ENCODE results near the gene KRT85. TPM values are rescaled to one million over a fixed set of nuclear protein-coding genes. Genes with fewer than 3 reads are reported as not detected.

KRT85 gene
- total RNA-seq, 1 experiment from 2014 or later = not detected

DNA sequence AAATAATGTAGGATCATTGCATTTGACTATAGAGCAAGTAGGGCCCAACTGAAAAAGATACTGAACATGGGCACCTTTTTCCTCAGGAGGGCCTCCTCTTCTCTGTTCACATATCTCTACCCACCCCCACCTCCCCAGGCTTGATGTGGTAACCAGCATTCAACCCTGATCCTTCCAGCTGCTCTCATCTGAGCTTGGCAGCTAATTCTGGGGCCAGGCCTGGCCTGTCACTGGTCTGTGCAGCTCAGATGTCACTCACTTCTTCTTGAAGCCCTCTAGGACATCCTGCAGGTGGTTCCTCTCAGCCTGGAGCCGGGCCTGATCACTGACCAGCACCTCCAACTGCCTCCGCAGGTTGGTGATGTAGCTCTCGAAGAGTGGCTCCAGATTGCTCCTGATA, 16.1 kb upstream of the KRT85 start:
- no peak for DNase-seq
- Histone ChIP-seq H3K27me3 (0 out of 2 replicates have a peak, but pooled peaks cover 6% of the 10 kb centered on the region), H3K9me3 (replicated peaks) (no peaks in the 10 kb centered on the region), H3K27ac (no peak overlapping the region), H3K4me3 (no peak overlapping the region), H3K36me3 (no peaks in the 10 kb centered on the region), H3K4me1 (no peaks in the 10 kb centered on the region)

GRCh38 chr12:52382854-52383253, 15.6 kb upstream of the KRT85 start:
- H3K4me1 ChIP-seq = no peaks in the 10 kb centered on the region
- 0 out of 2 replicates have a peak, but pooled peaks cover 6% of the 10 kb centered on the region for H3K27me3 ChIP-seq
- H3K27ac ChIP-seq = no peak overlapping the region
- no peak overlapping the region for H3K4me3 ChIP-seq
- DNase-seq = no peak
- H3K36me3 ChIP-seq = no peaks in the 10 kb centered on the region
- no peaks in the 10 kb centered on the region for H3K9me3 ChIP-seq (replicated peaks)

GRCh38 chr12:52381206-52381605, 13.9 kb upstream of the KRT85 start:
- no peak overlapping the region for H3K27ac ChIP-seq
- no peaks in the 10 kb centered on the region for H3K4me1 ChIP-seq
- H3K36me3 ChIP-seq = no peaks in the 10 kb centered on the region
- H3K9me3 ChIP-seq (replicated peaks) = no peaks in the 10 kb centered on the region
- no peak overlapping the region for H3K4me3 ChIP-seq
- DNase-seq = no peak
- H3K27me3 ChIP-seq = 0 out of 2 replicates have a peak, but pooled peaks cover 4% of the 10 kb centered on the region

- Histone ChIP-seq H3K27ac (no peak overlapping the region), H3K36me3 (no peaks in the 10 kb centered on the region), H3K4me1 (no peaks in the 10 kb centered on the region), H3K4me3 (no peak overlapping the region), H3K9me3 (replicated peaks) (no peaks in the 10 kb centered on the region), H3K27me3 (0 out of 2 replicates have a peak, but pooled peaks cover 2% of the 10 kb centered on the region)
- DNase-seq = no peak
These were observed 13.0 kb upstream of the KRT85 start for GRCh38 chr12:52380271-52380694.

DNA sequence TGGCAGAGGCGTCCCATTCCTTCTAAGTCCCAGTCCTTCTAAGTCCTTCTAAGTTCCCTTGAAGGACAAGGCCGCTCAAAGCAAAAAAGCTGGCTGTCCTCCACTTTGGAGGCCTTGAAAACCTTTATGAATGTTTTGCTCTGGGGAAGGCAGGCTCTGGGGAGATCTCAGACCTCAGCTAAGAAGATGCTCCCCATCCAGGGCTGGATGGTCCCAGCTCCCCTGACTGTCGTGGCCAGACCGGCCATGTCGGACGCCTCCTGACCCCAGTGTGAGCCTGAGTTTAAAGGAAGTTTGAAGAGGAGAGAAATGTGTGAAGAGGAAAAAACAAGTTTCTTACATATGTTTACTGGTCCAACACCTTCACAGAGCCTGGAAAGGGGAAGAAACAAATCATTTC, 12.3 kb upstream of the KRT85 start:
- no peaks in the 10 kb centered on the region for H3K9me3 ChIP-seq (replicated peaks)
- no peaks in the 10 kb centered on the region; the same call in 1 of the 2 replicates for H3K27me3 ChIP-seq
- H3K36me3 ChIP-seq = no peaks in the 10 kb centered on the region
- H3K27ac ChIP-seq = no peak overlapping the region
- H3K4me1 ChIP-seq = no peaks in the 10 kb centered on the region
- H3K4me3 ChIP-seq = no peak overlapping the region
- no peak for DNase-seq

DNA sequence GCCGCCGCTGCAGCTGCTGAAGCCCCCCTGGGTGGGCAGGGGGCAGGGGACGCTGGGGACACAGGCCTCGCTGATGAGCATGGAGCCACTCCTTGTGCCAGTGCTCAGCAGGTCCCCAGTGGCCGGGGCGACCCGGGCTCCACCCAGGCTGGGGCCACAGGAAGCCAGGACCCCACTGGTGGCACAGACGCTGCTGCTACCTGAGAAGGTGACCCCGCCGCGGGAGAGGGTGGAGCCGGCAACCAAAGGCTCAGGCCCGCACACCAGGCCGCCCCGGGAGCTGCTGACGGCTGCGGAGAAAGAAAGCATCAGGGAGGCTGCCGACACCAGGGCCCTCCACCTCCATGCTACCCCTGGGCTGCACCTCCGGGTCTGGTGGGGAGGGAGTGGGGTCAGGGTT, 10.8 kb upstream of the KRT85 start:
- Histone ChIP-seq H3K27ac (no peak overlapping the region), H3K4me3 (no peak overlapping the region), H3K27me3 (no peaks in the 10 kb centered on the region; the same call in 1 of the 2 replicates), H3K36me3 (no peaks in the 10 kb centered on the region), H3K9me3 (replicated peaks) (no peaks in the 10 kb centered on the region), H3K4me1 (no peaks in the 10 kb centered on the region)
- no peak for DNase-seq

DNA sequence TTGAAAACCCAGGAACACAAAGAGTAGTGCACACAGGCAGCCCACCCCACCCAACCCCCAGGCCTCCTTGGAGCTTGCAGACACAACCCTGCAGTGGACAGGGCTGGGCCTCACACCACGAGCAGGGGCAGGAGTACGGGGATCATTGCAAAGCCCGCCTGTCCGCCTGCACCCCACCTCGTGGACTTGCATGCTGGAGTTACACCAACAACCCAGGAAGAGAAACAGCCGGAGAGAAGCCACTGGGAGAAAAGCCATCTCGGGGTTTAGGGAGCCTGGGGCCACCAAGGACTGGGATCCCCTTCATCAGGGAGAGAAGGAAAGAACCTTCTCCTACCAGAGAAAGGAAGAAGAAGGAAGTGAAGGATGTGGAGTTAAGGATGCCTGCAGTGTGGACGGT, 10.0 kb upstream of the KRT85 start:
- Histone ChIP-seq H3K4me1 (no peaks in the 10 kb centered on the region), H3K9me3 (replicated peaks) (no peaks in the 10 kb centered on the region), H3K4me3 (no peak overlapping the region), H3K27me3 (no peaks in the 10 kb centered on the region; the same call in 1 of the 2 replicates), H3K27ac (no peak overlapping the region), H3K36me3 (no peaks in the 10 kb centered on the region)
- no peak for DNase-seq

GRCh38 chr12:52372216-52373154, 5.2 kb upstream of the KRT85 start:
- H3K36me3 ChIP-seq = no peaks in the 10 kb centered on the region
- peak; percentile 76 to 81 for DNase-seq
- H3K4me1 ChIP-seq = no peaks in the 10 kb centered on the region; the same call in 1 of the 2 replicates
- no peak overlapping the region for H3K27ac ChIP-seq
- H3K4me3 ChIP-seq = no peak overlapping the region
- no peaks in the 10 kb centered on the region; the same call in 1 of the 2 replicates for H3K27me3 ChIP-seq
- no peaks in the 10 kb centered on the region for H3K9me3 ChIP-seq (replicated peaks)

DNA sequence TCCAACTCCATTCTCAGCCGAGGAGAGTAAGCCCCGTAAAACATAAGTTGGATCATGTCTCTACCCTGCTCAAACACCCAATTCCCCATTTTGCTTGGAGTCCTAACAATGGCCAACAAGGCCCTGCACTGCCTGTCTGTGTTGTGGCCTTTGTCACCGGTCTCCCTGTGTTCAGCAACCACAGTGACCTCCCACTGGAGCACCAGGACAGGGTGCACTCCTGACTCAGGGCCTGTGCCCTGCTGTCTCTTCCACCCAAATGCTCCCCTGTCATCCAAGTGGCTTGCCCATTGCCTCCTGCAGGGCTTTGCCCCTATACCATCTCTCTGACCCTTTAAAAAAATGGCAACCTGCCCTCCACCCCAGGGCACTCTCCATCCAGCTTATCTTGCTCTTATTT, 4.4 kb upstream of the KRT85 start:
- no peak overlapping the region for H3K4me3 ChIP-seq
- DNase-seq = no peak
- H3K27ac ChIP-seq = no peak overlapping the region
- H3K9me3 ChIP-seq (replicated peaks) = no peaks in the 10 kb centered on the region
- H3K36me3 ChIP-seq = no peaks in the 10 kb centered on the region
- no peaks in the 10 kb centered on the region; the same call in 1 of the 2 replicates for H3K27me3 ChIP-seq
- no peaks in the 10 kb centered on the region; the same call in 1 of the 2 replicates for H3K4me1 ChIP-seq

GRCh38 chr12:52370926-52371608, 3.8 kb upstream of the KRT85 start:
- H3K27ac ChIP-seq = no peak overlapping the region
- no peak for DNase-seq

GRCh38 chr12:52369809-52370208, 2.5 kb upstream of the KRT85 start:
- H3K4me1 ChIP-seq = no peaks in the 10 kb centered on the region; the same call in 1 of the 2 replicates

More at GRCh38 chr12:52370926-52371608, 3.8 kb upstream of the KRT85 start:
- H3K36me3 ChIP-seq = no peaks in the 10 kb centered on the region
- no peak overlapping the region for H3K4me3 ChIP-seq
- no peaks in the 10 kb centered on the region for H3K9me3 ChIP-seq (replicated peaks)
- H3K4me1 ChIP-seq = no peaks in the 10 kb centered on the region; the same call in 1 of the 2 replicates
- no peaks in the 10 kb centered on the region; the same call in 1 of the 2 replicates for H3K27me3 ChIP-seq

DNA sequence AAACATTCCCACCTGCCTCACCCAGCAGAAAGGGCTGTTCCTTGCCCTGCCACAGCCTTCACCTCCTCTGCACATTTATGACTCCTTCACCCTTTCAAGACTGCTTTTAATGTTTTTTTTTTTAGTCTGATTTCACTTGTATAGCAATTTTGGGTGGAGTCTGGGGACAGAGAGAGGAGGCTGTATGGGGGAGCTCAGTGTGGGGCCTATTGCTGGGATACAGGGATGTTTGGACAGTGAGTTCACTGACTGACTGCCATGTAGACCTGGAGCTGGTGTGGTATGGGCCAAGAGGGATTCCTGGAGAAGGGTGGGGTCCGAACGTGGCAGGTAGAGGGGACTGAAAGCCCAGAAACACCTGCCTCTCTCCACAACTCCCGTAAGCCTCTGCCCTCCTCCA, 1.9 kb upstream of the KRT85 start:
- H3K27me3 ChIP-seq = no peaks in the 10 kb centered on the region
- DNase-seq = no peak
- no peak overlapping the region for H3K27ac ChIP-seq
- H3K4me3 ChIP-seq = no peak overlapping the region
- no peaks in the 10 kb centered on the region; the same call in 1 of the 2 replicates for H3K4me1 ChIP-seq
- H3K36me3 ChIP-seq = no peaks in the 10 kb centered on the region
- no peaks in the 10 kb centered on the region for H3K9me3 ChIP-seq (replicated peaks)

More at GRCh38 chr12:52369809-52370208, 2.5 kb upstream of the KRT85 start:
- Histone ChIP-seq H3K27ac (no peak overlapping the region), H3K4me3 (no peak overlapping the region), H3K27me3 (no peaks in the 10 kb centered on the region), H3K36me3 (no peaks in the 10 kb centered on the region), H3K9me3 (replicated peaks) (no peaks in the 10 kb centered on the region)
- no peak for DNase-seq

DNA sequence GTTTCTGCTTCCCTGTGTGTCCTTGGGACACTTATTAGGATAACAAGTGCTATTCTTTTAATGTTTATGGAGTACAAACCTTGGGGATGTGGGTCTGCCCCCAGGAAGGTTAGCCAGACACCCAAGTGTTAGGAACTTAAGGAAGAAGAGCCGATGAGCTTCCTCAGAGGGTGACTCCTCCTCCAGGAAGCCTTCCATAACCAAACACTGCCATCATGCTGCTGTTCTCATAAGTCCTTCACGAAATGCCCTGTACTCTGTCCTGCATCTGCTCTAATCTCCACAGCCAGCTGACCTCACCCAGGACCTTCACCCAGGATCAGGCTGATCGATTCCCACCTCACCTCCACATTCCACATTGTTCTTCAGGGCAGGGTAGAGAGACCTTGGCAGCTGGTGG, 1.2 kb upstream of the KRT85 start:
- no peak for DNase-seq
- Histone ChIP-seq H3K4me1 (no peaks in the 10 kb centered on the region; the same call in 1 of the 2 replicates), H3K27ac (no peak overlapping the region), H3K9me3 (replicated peaks) (no peaks in the 10 kb centered on the region), H3K36me3 (no peaks in the 10 kb centered on the region), H3K4me3 (no peak overlapping the region), H3K27me3 (no peaks in the 10 kb centered on the region)

DNA sequence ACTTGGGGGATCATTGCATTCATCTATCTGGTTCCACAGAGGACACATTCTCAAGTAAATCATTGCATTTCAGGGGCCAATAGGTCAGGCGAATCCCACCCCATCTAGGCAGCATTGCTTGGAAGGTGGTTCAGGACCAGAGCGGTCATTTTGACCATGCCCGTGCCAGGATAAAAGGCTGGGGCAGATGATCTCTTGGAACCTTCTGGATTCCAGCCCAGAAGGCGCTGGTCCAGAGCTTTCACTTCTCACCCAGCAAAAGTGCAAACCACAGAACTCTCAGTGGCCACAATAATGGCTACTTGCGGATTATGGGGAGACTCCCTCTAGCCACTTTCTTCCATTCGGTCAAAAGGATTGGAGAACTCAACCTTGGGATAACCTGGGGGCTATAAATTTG, 595 bp upstream of the KRT85 start:
- Histone ChIP-seq H3K27ac (no peak overlapping the region), H3K4me1 (no peaks in the 10 kb centered on the region; the same call in 1 of the 2 replicates), H3K27me3 (no peaks in the 10 kb centered on the region), H3K9me3 (replicated peaks) (no peaks in the 10 kb centered on the region), H3K4me3 (no peak overlapping the region), H3K36me3 (no peaks in the 10 kb centered on the region)
- no peak for DNase-seq
